ENCODE results near the gene CBFA2T2.

Gene CBFA2T2

DNA sequence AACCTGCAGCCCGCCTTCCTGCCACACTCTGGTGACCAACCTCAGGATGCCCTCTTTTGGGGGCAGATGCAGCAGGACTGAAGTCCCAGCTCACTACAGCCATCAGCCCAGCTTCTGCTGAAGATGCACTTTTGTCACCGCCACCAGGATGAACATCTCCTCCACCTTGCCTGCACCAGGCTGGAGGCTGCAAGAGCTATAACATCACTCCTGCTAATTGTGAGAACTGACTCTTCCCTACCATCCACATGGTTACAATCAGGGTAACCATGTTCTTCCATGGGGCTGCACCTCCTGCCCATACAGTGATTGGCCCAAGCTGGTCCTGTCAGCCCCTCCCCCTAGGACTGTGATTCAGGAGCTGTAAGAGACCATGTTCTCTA, 174.9 kb downstream of the CBFA2T2 start:
- no peak for DNase-seq (ENCODE audit: low read depth, low spot score)

DNA sequence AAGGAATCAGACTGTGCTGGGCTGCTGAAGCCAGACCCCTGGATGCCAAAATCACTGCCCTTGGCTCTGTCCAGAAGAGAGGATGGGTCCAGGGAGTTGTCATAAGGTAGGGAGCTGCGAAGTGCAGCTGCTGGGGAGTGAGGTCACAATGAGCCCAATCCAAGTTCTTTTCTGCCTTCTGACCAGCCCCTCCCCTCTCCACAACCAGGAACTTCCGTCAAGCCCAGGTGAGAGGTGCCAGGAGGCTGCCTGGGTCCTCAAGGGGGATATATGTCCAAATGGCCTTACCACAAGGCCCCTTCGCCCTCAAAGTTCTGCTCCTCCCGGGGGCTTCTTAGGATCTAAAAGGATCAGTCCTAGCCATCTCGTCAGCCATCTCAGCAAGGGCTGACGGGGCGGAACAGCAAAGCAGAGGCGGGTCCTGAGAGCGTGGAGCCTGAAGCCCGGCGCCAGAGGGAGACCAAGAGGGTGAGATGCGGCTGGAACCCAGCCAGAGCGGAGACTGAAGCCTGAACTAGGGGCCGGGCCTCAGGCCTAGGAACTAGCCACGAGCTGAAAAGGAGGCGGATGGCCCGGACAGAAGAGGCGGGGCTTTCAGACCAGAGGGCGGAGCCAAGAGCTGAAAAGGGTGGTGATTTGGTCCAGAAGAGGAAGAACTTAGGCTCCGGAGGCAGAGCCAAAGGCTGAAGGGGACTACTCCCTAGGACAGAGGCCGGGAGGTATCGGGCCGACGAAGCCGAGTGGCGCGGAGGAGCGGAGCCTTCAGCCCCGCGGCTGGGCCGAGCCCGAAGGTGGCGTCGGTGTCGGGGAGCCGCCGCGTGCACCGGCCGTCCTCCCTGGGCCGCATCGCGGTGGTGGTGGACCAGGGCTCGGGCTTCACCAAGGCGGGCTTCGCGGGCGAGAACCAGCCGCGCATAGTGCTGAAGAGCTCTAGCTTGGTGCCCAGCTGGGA, 176.7 kb downstream of the CBFA2T2 start, which contains the start of gene ACTL10:
Gene ACTL10 (plus strand): TSS at position 651 of the 952 bp plus-strand sequence. CDS start 555 bp downstream, outside the sequence.
- peak; percentile 95 for DNase-seq (ENCODE audit: low read depth, low spot score)

DNA sequence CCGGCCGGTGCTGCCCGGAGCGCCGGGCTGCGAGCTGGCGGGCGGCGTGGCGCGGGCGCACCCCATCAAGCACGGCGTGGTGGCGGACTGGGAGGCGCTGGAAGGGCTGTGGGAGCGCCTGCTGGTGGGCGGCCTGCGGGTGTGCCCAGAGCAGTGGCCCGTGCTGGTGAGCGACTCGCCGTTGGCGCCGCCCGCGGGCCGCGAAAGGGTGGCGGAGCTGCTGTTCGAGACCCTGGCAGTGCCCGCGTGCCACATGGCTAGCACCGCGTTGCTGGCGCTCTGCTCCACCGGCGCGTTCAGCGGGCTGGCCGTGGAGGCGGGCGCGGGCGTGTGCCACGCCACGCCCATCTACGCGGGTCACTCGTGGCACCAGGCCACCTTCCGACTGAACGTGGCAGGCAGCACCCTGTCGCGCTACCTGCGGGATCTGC, 177.4 kb downstream of the CBFA2T2 start:
- no peak for DNase-seq (ENCODE audit: low read depth, low spot score)

DNA sequence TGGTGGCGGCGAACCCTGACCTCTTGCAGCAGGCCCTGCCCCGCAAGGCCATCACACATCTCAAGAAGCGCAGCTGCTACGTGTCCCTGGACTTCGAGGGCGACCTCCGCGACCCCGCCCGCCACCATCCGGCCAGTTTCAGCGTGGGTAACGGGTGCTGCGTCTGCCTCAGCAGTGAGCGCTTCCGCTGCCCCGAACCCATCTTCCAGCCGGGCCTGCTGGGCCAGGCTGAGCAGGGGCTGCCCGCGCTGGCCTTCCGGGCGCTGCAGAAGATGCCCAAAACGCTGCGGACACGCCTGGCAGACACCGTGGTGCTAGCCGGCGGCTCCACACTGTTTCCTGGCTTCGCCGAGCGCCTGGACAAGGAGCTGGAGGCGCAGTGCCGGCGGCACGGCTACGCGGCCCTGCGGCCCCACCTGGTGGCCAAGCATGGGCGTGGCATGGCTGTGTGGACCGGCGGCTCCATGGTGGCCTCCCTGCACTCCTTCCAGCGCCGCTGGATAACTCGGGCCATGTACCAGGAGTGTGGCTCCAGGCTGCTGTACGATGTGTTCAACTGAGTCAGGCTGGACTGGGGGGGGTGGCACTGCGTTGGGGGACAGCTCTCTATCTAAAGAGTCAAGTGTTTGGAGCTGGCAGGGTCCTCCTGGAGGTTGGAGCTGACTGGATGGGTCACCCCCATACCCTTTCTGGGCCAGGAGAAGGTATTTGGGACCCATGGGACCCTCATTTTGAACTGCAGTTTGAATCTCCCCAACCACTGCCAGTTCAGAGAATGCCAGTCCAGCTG, 178.0 kb downstream of the CBFA2T2 start:
- no peak for DNase-seq (ENCODE audit: low read depth, low spot score)

DNA sequence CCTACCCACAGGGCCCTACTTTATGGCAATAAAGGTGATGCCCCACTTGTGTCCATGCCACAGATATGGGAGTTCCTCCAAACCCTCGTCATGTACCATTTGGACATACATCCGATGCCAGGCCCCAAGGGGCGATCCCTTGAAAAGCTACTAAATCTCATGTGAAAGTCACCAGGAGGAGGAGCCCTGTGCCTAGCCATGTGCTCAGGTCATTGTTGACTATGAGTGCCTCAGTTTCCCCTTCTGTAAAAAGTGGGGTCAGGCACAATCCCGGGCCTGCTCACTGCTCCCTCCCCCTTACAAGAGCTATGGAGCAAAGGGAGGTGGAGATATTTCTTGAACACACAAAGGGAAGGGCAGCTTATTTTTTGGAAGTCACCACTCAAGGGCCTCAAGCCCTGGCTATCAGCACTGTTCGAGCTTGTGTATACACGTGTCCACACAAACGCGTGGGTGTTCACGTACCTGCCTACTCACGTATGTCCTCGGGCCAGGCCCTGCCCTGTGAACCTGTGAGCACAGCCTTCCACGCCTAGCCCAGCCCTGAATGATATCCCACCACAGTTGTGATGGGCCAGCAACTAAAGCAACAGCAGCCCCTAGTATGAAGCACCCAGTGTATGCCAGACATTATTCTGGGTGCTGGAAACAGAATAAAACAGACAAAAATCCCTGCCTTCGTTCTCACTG, 178.7 kb downstream of the CBFA2T2 start:
- no peak for DNase-seq (ENCODE audit: low read depth, low spot score)

DNA sequence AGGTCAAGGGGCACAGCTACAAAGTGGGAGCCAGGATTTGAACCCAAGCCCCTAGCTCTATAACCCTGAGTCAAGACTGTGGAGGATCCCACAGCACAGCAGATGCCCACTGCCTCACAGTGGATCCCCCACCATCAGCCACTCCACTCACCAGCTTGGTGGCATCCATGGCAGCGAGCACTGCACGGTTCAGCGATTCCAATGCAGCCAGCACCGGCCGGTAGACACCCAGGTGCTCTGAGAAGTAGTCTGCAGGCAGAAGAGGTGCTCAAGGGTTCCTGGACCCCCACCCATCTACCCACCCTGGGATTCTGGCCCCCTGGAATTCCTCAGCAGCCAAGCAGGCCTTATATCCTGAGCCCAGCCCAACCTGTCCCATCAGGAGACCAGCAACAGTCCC, 179.3 kb downstream of the CBFA2T2 start:
- DNase-seq (ENCODE audit: low read depth, low spot score): no peak

DNA sequence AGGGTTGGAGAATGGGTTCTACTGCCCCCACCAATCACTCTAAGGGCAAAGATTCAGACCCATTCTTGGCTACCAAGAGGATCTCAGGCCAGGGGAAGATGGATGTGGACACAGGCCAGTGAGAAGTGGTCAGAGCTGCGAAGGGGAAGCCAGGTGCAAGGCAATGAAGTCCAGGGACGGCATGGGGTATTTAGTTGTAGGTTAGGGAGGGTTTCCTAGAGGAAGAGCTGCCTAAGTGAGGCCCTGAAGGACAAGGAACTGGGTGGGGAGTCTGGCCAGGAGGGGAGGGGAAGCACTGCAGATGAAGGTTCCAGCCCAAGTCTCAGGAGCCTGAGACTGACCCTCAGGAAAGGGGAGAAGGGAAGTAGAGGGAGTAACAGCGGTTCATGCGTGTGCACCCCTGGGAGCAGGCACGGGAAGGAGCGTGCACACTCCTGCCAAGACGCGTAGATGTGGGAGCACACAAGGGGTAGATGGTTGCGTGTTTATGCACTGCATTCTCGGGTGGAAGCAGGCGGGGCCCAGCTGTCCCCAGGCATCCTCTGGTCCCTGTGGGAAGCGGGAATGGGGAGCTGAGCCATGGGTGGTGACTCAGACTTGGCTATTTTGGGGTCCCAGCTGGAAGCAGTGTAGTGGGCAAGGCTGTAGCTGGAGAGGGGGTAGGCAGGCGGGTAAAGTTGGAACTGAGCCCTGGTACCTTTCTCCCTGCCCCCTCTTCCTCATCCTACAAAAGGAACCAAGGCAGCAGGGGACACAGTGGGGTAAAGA, 180.2 kb downstream of the CBFA2T2 start:
- no peak for DNase-seq (ENCODE audit: low read depth, low spot score)

DNA sequence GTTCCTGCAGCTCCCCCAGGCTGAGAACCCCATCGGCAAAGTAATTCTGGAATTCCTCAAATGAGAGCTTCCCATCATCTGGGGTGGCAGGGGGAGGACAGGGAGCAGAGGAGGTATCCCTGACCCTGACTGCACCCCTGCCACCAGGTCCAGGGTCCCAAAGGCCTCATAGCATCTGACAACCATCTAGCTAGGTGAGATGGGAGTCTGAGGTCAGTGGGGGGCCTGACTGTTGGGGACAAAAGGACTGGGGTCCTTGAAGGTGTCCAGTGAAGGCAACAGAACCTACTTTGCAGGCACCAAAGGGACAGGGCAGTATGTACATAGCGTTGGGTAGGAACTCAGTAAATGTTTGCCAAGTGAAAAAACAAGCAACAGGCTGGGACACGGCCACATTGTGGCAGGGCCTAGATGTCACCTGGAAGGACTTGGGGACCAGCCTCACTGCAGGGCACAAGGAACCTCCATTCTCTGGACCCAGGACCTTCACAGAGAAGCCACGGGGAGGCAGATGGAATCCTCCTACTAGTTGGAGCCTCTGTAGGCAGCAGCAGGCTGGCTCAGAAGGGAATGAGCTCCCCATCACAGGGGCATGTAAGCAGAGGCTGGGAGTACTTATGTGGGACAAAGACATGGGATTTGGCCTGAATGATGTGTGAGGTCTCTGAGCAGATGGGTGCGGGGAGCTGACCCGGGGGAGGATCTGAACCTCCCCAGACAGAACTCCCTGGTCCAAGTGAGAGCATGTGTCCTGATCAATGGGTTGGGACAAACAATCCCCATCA, 181.0 kb downstream of the CBFA2T2 start:
- DNase-seq (ENCODE audit: low read depth, low spot score): no peak

DNA sequence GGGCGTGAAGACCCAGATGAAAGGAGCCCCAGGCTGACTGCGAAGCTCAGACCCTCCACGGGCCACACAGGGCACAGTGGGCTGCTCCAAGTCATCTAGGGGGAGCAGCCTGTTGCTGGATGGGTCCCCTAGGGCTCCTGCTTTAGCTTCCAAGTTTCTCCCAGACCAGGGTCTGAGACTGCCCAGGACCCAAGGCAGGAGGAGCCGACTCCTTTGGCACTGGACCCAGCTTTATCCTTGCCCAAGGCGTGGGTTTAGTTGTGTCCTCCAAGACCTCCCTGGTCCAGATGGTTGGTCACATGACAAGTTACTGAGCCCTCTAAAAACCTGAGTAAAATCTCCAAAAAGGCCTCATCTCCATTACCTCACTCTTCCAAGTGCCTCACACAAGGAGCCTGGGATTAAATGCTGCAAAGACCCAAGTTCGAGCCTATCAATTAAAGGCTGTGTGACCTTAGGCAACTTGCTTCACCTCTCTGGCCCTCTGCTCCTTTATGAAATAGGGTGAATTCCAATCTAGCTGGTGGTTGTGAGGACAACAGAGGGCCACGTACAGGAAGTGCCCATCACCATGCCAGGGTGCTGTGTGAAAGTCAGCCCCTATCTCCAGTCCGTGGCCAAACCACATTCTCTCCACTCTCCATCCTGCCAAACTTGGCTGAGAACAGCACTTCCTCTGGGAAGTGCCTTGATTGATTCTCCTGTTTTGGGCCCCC, 181.8 kb downstream of the CBFA2T2 start:
- DNase-seq (ENCODE audit: low read depth, low spot score): no peak

DNA sequence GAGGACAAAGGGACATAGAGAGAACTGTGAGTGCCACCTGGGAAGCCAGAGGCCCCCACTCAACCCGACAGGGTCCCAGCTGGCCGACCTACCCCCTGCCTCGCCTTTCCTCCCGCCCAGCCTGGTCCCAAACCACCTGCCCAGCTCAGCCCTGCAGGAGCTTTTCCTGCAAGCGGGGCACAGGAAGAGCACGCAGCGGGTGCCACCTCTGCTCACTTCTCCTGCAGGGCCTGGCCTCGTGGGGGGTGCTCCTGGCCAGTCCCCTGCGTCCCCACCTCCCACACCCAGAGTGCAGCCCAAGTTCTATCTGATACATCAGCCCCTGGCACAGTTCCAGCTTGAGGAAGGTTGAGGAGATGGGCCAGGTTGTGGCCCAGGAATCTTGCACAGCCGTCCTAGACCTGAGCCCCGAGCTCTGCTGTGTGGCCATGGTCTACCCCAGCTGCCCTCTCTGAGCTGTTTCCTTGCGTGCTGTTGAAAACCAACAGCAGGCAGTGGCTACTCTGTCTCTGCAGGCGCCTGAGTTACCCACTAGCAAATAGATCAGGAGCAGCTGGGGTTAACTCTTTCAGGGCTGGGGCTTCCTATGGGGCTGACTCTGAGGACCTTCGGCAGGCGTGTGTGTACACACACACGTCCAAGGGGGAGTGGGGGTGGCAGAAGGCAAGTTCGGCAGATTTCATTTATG, 182.7 kb downstream of the CBFA2T2 start:
- DNase-seq (ENCODE audit: low read depth, low spot score): peak; percentile 50

DNA sequence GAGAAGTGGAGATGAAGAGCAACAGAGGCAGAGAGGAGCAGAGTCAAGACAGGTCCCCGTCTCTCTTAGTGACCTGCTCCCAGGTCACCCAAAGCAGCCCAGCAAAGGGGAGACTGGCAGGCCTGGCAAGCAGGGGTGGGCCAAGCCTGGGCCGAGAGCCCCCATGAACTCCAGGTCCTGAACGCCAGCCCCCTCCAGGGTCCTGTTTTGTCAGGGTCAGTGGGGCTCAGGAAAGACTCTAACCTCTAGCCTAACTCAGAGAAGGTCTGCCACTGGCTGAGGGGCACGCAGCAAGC, 183.2 kb downstream of the CBFA2T2 start:
- DNase-seq (ENCODE audit: low read depth, low spot score): no peak

DNA sequence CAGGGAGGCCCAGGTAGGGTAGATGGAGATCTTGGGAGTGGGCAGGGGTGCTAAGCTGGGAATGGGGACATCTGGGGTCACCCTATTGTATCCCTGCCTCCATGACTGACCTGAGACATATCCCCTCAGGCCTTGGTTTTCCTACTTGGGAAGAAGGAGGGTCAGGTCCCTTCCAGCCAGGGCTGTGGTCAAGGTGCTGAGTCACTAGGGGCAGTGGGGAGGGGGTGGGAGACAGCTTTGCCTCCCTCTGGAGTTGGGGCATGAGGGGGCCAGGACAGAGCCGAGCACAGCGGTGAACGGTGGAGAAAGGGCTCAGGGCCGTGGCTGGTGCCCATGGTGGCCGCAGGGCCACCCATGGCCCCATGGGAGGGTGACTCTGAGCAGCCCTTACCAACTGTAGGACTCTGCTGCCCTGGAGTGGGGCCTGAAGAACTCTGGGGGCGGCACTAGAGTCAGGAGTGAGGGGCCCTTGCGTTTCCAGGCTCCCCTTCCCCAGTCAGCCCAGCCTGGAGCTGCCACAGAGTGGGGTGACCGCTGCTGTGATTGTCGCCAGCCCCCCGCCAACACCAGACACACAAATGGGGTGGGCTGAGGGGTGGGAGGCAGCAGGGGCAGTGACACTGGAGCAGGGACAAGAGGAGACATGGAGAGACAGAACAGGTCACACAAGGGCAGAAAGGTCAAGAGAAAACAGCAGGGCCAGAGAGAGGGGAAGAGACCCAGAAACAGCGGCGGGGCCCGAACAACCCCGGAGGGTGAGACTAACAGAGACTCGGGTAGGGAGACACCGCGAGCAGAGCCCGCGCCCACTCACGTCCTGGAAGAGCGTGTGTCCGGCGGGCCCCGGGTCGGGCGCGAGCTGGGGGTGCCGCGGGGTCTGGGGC, 183.8 kb downstream of the CBFA2T2 start:
- no peak for DNase-seq (ENCODE audit: low read depth, low spot score)

DNA sequence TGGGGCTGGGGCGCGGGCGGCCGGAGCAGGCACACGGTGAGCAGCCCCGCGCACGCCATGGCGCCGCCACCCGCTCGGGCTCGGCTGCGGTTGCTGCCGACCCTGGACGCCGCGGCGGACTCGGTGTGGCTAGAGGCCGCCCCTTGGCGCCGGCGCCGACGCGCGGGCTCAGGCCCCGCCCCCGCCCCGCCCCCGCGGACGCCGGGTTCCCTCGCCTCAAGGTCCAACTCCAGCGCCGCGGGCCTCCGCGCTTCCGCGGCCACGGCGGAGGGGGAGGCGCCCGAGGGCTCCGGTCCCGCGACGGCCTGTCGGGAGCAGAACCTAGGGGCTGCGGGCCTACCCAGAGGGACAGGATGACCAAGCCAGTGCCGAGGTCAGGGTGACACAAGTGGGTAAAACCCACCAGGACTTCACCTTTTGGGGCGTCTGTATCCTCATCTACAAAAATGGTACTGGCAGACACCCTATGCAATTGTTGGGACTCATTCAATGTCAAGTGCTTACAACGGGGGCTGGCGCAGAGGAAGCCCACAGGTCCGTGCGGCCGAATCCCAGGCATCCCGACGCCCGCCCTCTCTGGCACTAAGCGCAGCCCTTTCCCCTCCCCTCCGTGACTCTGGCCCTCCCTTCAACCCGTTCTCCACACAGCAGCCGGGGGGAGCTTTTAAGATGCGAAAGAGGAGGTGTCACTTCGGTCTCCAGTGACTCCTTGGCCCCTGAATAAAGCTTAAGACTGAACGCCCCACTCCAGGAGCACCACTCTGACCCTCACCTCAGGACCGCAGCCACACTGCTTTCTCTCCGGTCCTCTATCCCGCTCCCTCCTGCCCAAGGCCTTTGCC, 184.6 kb downstream of the CBFA2T2 start, which contains the start of gene NECAB3:
Gene NECAB3 (minus strand): TSS at position 135 of the 842 bp plus-strand sequence. CDS start 76 bp downstream, at position 59.
- DNase-seq (ENCODE audit: low read depth, low spot score): no peak

DNA sequence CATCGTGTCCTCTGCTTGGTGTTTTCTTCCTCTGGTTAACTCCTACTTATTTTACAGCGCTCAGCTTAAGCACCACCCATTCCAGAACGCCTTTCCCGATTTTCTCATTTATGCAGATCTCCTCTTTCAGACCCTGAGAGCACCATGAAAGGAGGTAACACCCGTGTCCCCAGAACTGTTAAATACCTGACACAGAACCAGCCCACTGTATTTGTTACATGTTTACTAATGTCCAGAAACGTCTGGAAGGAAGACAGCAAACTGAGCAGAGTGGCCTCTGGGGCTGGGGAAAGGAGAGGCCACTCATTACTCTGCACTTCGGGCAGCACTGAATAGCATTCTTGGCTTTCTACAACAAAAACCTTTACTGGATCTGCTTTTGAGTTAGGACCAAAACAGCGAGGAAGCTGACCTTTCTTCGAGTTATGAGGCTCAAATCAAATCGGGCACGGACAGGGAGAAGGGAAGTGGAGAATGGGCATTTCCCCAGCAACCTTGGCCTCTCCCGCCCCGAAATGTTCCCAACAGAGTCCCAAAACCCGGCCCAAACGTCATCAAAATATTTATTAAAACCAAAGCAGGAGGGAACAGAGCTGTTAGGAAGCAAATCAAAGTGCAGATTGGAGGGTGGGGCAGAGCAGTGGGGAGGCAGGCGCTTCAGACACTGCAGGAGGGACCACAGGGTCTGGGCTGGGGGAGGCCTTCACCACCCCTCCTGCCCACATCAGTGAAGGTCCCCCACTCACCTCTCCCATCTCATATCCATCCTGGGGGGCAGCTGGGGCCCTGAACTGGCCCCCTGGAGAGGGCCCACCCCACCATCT, 185.5 kb downstream of the CBFA2T2 start:
- no peak for DNase-seq (ENCODE audit: low read depth, low spot score)

DNA sequence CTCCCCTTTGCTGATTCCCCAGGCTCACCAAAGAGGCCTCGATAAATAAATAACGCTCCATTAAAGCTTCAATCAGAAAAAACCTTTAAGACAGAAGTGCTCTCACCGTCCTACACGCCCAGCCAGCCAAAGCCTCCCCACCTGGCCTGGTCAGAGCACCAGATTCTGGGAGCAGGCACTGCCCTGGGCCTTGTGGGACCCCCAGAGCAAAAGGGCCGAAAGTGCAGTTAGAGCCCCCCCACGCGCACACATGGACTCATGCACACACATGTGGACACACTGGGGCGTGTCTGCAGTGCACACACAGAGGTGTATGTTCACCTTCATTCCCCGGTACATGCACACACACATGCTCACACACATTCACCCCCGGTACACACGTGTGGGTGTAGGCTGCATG, 186.2 kb downstream of the CBFA2T2 start:
- no peak for DNase-seq (ENCODE audit: low read depth, low spot score)
